Measurements from ENCODE around the gene GORASP2. TPM values are rescaled to one million over a fixed set of nuclear protein-coding genes. Genes with fewer than 3 reads are reported as not detected.
A peak's percentile ranks its signal among the peaks of the same experiment; 100 is the strongest.

Gene GORASP2
- total RNA-seq, 1 experiment from 2014 or later = 97.7 TPM

DNA sequence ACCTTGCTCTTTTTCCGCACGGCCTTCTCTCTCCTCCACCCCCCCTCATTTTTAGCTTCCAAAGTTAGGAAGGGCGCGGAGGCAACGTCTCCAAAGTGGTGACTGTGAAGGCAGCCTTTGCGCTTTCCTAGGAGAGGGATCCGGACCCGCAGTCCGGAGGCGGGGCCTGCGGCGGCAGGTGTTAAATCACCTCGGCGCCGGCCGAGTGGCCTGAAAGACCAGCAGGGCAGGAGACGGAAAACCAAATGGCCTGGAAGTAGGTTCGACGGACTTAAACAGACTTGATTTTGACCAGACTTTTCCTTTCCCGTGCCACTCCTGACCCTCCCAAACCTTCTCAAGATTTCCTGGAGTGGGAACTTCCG, 615 bp downstream of the GORASP2 start:
- H3K9me3 ChIP-seq (ENCODE audit: control insufficient read depth, low read depth, low read length) = no peaks in the 10 kb centered on the region
- no peak overlapping the region for H2AFZ ChIP-seq (ENCODE audit: low read length)
- H4K91ac ChIP-seq (ENCODE audit: insufficient read length, low read depth, low read length) = no peak overlapping the region
- H3K4me3 Mint-ChIP-seq = peak overlapping the region; percentile 82 to 88
- H3K27me3 Mint-ChIP-seq (ENCODE audit: low read depth) = no peaks in the 10 kb centered on the region
- peak overlapping the region; percentile 96 for H3K18ac ChIP-seq (ENCODE audit: insufficient read length, low read depth, low read length)
- no CpG with 5 or more reads among the region's 21 CpGs for WGBS (ENCODE audit: extremely low coverage, insufficient read length, low lambda C conversion rate)
- H4K8ac ChIP-seq (replicated peaks; ENCODE audit: insufficient read length, low read depth, low read length) = no peak overlapping the region
- peak overlapping the region; percentile 37 for H4K5ac ChIP-seq (ENCODE audit: insufficient read length, low read depth, low read length)
- no peak overlapping the region for H2BK20ac ChIP-seq (ENCODE audit: low read depth, low read length, poor library complexity, severe bottlenecking)
- no peak overlapping the region; the same call in 1 of the 2 replicates for H3K4ac ChIP-seq (ENCODE audit: low read depth, low read length)
- peaks cover 25 to 31% of the 10 kb centered on the region in 2 experiments for H3K4me1 Mint-ChIP-seq
- H3K4me1 ChIP-seq (ENCODE audit: insufficient read depth, low read length) = peaks cover 4% of the 10 kb centered on the region; the same call in 1 of the 2 replicates
- peak overlapping the region; percentile 83 for H3K4me2 ChIP-seq (ENCODE audit: insufficient read depth, insufficient read length, low read length)
- H3K23ac ChIP-seq (ENCODE audit: insufficient read length, low read depth, low read length) = no peak overlapping the region
- H3K79me1 ChIP-seq (ENCODE audit: insufficient read depth, low read depth, low read length, poor library complexity, severe bottlenecking) = no peaks in the 10 kb centered on the region
- TF ChIP-seq, protein P1, sequence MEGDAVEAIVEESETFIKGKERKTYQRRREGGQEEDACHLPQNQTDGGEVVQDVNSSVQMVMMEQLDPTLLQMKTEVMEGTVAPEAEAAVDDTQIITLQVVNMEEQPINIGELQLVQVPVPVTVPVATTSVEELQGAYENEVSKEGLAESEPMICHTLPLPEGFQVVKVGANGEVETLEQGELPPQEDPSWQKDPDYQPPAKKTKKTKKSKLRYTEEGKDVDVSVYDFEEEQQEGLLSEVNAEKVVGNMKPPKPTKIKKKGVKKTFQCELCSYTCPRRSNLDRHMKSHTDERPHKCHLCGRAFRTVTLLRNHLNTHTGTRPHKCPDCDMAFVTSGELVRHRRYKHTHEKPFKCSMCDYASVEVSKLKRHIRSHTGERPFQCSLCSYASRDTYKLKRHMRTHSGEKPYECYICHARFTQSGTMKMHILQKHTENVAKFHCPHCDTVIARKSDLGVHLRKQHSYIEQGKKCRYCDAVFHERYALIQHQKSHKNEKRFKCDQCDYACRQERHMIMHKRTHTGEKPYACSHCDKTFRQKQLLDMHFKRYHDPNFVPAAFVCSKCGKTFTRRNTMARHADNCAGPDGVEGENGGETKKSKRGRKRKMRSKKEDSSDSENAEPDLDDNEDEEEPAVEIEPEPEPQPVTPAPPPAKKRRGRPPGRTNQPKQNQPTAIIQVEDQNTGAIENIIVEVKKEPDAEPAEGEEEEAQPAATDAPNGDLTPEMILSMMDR (conservative IDR thresholded peaks at IDR 0.05) = no peak
- H3K79me2 ChIP-seq (ENCODE audit: insufficient read depth, low read length) = peaks cover 27% of the 10 kb centered on the region; the same call in 1 of the 2 replicates
- H2BK5ac ChIP-seq (ENCODE audit: insufficient read length, low read length) = no peak overlapping the region
- H3K23me2 ChIP-seq (ENCODE audit: insufficient read length, low read depth, low read length, poor library complexity, severe bottlenecking) = peaks cover 10% of the 10 kb centered on the region
- no peaks in the 10 kb centered on the region for H3K27me3 ChIP-seq (ENCODE audit: insufficient read depth, low read length)
- no peaks in the 10 kb centered on the region for H4K20me1 ChIP-seq (ENCODE audit: control insufficient read depth, insufficient read depth, insufficient read length)
- peak overlapping the region; percentile 4 for H3K27ac ChIP-seq (ENCODE audit: insufficient read length, low read depth, low read length)
- peak overlapping the region; percentile 95 for H3K9ac ChIP-seq (ENCODE audit: extremely low read depth, insufficient read length, low read length)
- H3K9me3 Mint-ChIP-seq = peaks cover 10 to 13% of the 10 kb centered on the region in 2 experiments
- H3K56ac ChIP-seq (ENCODE audit: insufficient read length, low read depth, low read length) = no peak overlapping the region
- no peak overlapping the region for H2BK12ac ChIP-seq (ENCODE audit: insufficient read length, low read depth, low read length)
- peaks cover 2 to 12% (median 10%) of the 10 kb centered on the region in 3 experiments for H3K36me3 Mint-ChIP-seq (ENCODE audit: insufficient read depth in 1 of 3, low read depth in 3 of 3)
- peak; percentile 72 for DNase-seq
- H2BK120ac ChIP-seq (ENCODE audit: low read depth, low read length, poor library complexity, severe bottlenecking) = no peak overlapping the region
- H2AK5ac ChIP-seq (ENCODE audit: insufficient read length, low read length) = no peak overlapping the region
- peak overlapping the region; percentile 82 to 95 (median 91) for H3K27ac Mint-ChIP-seq
- H3K14ac ChIP-seq (ENCODE audit: insufficient read depth, low read length) = peak overlapping the region; percentile 97
- H2BK15ac ChIP-seq (ENCODE audit: low read depth, low read length) = no peak overlapping the region
- H3T11ph ChIP-seq (ENCODE audit: low read length) = no peak overlapping the region

All from H9 (cell line).